Lower lobe of right lung (tissue), 2 donors: Measurements from ENCODE around the gene USP48. TPM values are rescaled to one million over a fixed set of nuclear protein-coding genes. Genes with fewer than 3 reads are reported as not detected.
"Not testable (repeated sequence)": the region's sequence is repeated elsewhere in the genome, so short reads cannot be mapped to it uniquely, and the experiment has no call there.

Source experiments
- ATAC-seq, 2 donors: fragments of 200-7000 bp; cut with Tn5 transposase; one replicate each; pipeline ENCODE4 v1.9.1; 2020 to 2022; ENCODE audit warnings: mild to moderate bottlenecking in 2 of 2, moderate library complexity in 2 of 2
- DNase-seq: peaks from one replicate; pipeline ENCODE4 v3.0.0-alpha.2; 2020
- H3K27ac ChIP-seq: fragments of 200-600 bp; one replicate; pipeline ENCODE4 v1.8.0; 2022
- H3K27me3 ChIP-seq: fragments of 200-600 bp; one replicate; pipeline ENCODE4 v1.8.0; 2022; ENCODE audit warnings: low read depth
- H3K36me3 ChIP-seq: fragments of 200-600 bp; one replicate; pipeline ENCODE4 v1.8.0; 2022; ENCODE audit warnings: mild to moderate bottlenecking
- H3K4me1 ChIP-seq: fragments of 200-600 bp; one replicate; pipeline ENCODE4 v1.8.0; 2022
- H3K4me3 ChIP-seq: fragments of 200-600 bp; one replicate; pipeline ENCODE4 v1.8.0; 2022; ENCODE audit warnings: mild to moderate bottlenecking
- H3K9me3 ChIP-seq: fragments of 200-600 bp; one replicate; pipeline ENCODE4 v1.8.0; 2022
- intact Hi-C: fragments of 100-400 bp; cut with DNase I; formaldehyde crosslinking; loops from one replicate; pipeline ENCODE4 v1.11.0; 2022
- total RNA-seq: library from RNA; stranded (reverse); fragmentation: NEBNext Ultra II Directional; extraction: Animal tissue kit (Norgen Biotek cat#: 25700); gene quantifications from one replicate; pipeline ENCODE4 v1.2.1, GENCODE V29; 2021
- TF ChIP-seq, protein P1 (sequence below): fragments of 200-600 bp; IDR thresholded peaks from one replicate; pipeline ENCODE4 v1.8.0; 2022; ENCODE audit warnings: antibody characterized with exemption, mild to moderate bottlenecking
- donor health status: DM: no; HTN: yes; CAD: no; lungs with severe emphysema.

Gene USP48
- total RNA-seq, 1 donor from 2014 or later: 61.9 TPM

DNA sequence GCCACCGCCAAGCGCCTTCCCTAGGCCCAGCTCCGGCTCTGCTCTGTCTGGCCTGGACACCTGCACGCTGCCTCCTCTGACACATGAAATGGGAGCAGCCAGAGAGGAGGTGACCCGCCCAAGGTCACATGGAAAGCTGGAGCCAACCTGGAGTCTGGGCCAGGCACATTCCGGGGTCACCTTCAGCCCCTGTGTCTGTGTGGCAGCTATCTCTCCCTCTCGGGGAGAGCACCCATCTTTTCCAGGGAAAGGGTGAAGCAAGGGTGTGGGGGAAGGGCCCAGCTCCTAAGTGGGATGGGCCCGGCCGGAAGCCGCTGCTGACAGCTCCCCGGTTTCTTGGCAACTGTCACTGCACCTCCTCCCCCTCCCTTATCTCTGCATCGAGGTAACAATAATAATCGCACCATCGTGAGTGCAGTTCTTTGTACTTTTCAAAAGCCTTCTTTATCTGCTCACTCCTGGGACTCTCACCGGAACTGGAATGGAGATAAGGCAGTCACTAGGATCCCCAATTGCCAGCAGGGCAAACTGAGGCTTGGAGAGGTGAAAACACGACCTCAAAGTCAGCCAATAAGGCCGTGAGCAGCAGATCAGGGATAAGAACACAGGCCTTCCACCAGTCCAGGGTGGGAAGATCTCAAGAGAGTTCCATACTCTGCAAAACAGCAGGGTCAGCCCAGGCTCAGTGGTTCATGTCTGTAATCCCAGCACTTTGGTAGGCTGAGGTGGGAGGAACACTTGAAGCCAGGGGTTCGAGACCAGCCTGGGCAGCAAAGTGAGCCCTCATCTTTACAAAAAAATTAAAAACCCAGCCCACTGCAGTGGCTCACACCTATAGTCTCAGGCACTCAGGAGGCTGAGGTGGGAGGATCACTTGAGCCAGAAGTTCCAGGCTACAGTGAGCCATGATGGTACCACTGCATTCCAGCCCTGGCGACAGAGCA, 150.7 kb downstream of the USP48 start:
- DNase-seq (no peak), ATAC-seq (no peak)
- H3K4me1 ChIP-seq: peaks cover 10% of the 10 kb centered on the region
- H3K36me3 ChIP-seq: no peaks in the 10 kb centered on the region
- H3K4me3 ChIP-seq: no peak overlapping the region
- H3K9me3 ChIP-seq: no peaks in the 10 kb centered on the region
- H3K27me3 ChIP-seq: peaks cover 33% of the 10 kb centered on the region
- intact Hi-C loops: no loop called here
- TF ChIP-seq, protein P1, sequence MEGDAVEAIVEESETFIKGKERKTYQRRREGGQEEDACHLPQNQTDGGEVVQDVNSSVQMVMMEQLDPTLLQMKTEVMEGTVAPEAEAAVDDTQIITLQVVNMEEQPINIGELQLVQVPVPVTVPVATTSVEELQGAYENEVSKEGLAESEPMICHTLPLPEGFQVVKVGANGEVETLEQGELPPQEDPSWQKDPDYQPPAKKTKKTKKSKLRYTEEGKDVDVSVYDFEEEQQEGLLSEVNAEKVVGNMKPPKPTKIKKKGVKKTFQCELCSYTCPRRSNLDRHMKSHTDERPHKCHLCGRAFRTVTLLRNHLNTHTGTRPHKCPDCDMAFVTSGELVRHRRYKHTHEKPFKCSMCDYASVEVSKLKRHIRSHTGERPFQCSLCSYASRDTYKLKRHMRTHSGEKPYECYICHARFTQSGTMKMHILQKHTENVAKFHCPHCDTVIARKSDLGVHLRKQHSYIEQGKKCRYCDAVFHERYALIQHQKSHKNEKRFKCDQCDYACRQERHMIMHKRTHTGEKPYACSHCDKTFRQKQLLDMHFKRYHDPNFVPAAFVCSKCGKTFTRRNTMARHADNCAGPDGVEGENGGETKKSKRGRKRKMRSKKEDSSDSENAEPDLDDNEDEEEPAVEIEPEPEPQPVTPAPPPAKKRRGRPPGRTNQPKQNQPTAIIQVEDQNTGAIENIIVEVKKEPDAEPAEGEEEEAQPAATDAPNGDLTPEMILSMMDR: no peak
- H3K27ac ChIP-seq: no peak overlapping the region

GRCh38 chr1:21631590-21631943, 151.4 kb downstream of the USP48 start:
- H3K9me3 ChIP-seq, ATAC-seq, H3K27ac ChIP-seq, DNase-seq, H3K36me3 ChIP-seq, H3K4me1 ChIP-seq, intact Hi-C loops, H3K4me3 ChIP-seq: not testable (repeated sequence)
- peaks cover 33% of the 10 kb centered on the region for H3K27me3 ChIP-seq

- no peak overlapping the region for H3K27ac ChIP-seq
- ATAC-seq (no peak), DNase-seq (no peak)
- TF ChIP-seq, protein P1: no peak
- no peaks in the 10 kb centered on the region for H3K9me3 ChIP-seq
- peaks cover 31% of the 10 kb centered on the region for H3K27me3 ChIP-seq
- intact Hi-C loops: no loop called here
- H3K4me3 ChIP-seq: no peak overlapping the region
- peaks cover 10% of the 10 kb centered on the region for H3K4me1 ChIP-seq
- no peaks in the 10 kb centered on the region for H3K36me3 ChIP-seq
These were observed 152.2 kb downstream of the USP48 start for GRCh38 chr1:21630571-21631343.

- TF ChIP-seq, protein P1: no peak
- ATAC-seq (no peak), DNase-seq (no peak)
- H3K36me3 ChIP-seq: no peaks in the 10 kb centered on the region
- H3K27ac ChIP-seq: no peak overlapping the region
- peaks cover 24% of the 10 kb centered on the region for H3K27me3 ChIP-seq
- no peaks in the 10 kb centered on the region for H3K9me3 ChIP-seq
- intact Hi-C loops: no loop called here
- H3K4me1 ChIP-seq: peaks cover 7% of the 10 kb centered on the region
- H3K4me3 ChIP-seq: no peak overlapping the region
These were observed 153.0 kb downstream of the USP48 start for GRCh38 chr1:21629971-21630370.

- intact Hi-C loops: no loop called here
- Histone ChIP-seq H3K4me3 (no peak overlapping the region), H3K27ac (no peak overlapping the region), H3K27me3 (peaks cover 23% of the 10 kb centered on the region), H3K36me3 (no peaks in the 10 kb centered on the region), H3K4me1 (peaks cover 9% of the 10 kb centered on the region), H3K9me3 (no peaks in the 10 kb centered on the region)
- TF ChIP-seq, protein P1: no peak
- DNase-seq (no peak), ATAC-seq (peak; percentile 25 to 45)
These were observed 154.1 kb downstream of the USP48 start for GRCh38 chr1:21628798-21629393.

Other genes with a start within 250 kb of the USP48 start
- 33.7 TPM for gene RAP1GAP, start 113.8 kb downstream of the USP48 start, total RNA-seq
- gene LDLRAD2, start 29.1 kb upstream of the USP48 start, total RNA-seq: 0.32 TPM
- 216 TPM for gene HSPG2, start 154.2 kb upstream of the USP48 start, total RNA-seq
- gene CELA3B, start 193.9 kb upstream of the USP48 start, total RNA-seq: not detected
- not detected for gene CELA3A, start 218.5 kb upstream of the USP48 start, total RNA-seq